Astrocyte of the cerebellum (primary cell): ENCODE measurements around the gene NFATC3.

Experiments
- DNase-seq: peaks from one replicate; pipeline ENCODE4 v3.0.0-alpha.2; 2011; ENCODE audit warnings: low read depth
- H3K4me3 ChIP-seq: 2 replicates; pipeline ENCODE4 v1.5.1; 2011; ENCODE audit warnings: mild to moderate bottlenecking, low read depth, low read length, moderate library complexity
- CTCF ChIP-seq: IDR thresholded peaks from 2 replicates; pipeline ENCODE4 v1.5.1; 2012; ENCODE audit warnings: low read length, low read depth, moderate library complexity, mild to moderate bottlenecking; ENCODE audit errors: missing control alignments
- in situ Hi-C: cut with HindIII; loops from 2 replicates; pipeline ENCODE4 v1.10.0; 2017; ENCODE audit warnings: low sequenced_read_pairs

The NFATC3 gene

GRCh38 chr16:68247400-68247799, 162.2 kb downstream of the NFATC3 start:
- H3K4me3 ChIP-seq = no peak overlapping the region
- no peak for DNase-seq
- TF ChIP-seq CTCF = no peak

GRCh38 chr16:68247932-68248331, 162.8 kb downstream of the NFATC3 start:
- in situ Hi-C loops = loop anchor here (5.0 kb wide), 1 partner anchor 84 kb away; no protein-coding TSS in a partner anchor
- DNase-seq = no peak
- TF ChIP-seq CTCF = no peak
- H3K4me3 ChIP-seq = no peak overlapping the region

More at GRCh38 chr16:68247400-68247799, 162.2 kb downstream of the NFATC3 start:
- in situ Hi-C loops = loop anchor here (5.0 kb wide), 1 partner anchor 85 kb away; no protein-coding TSS in a partner anchor

- no peak overlapping the region for H3K4me3 ChIP-seq
- no peak for DNase-seq
- in situ Hi-C loops = loop anchor here (5.0 kb wide), 1 partner anchor 83 kb away; no protein-coding TSS in a partner anchor
- no peak for TF ChIP-seq CTCF
Observed at GRCh38 chr16:68249371-68249770, 164.2 kb downstream of the NFATC3 start.

- in situ Hi-C loops = no loop called here
- no peak for TF ChIP-seq CTCF
- H3K4me3 ChIP-seq = no peak overlapping the region
- DNase-seq = no peak
Observed at GRCh38 chr16:68250951-68251350, 165.8 kb downstream of the NFATC3 start.

- in situ Hi-C loops = no loop called here
- no peak for TF ChIP-seq CTCF
- no peak overlapping the region for H3K4me3 ChIP-seq
- DNase-seq = no peak
Observed at GRCh38 chr16:68251832-68252231, 166.7 kb downstream of the NFATC3 start.

GRCh38 chr16:68252383-68252782, 167.2 kb downstream of the NFATC3 start:
- in situ Hi-C loops = no loop called here
- DNase-seq = no peak
- no peak overlapping the region for H3K4me3 ChIP-seq
- no peak for TF ChIP-seq CTCF

GRCh38 chr16:68253721-68254120, 168.6 kb downstream of the NFATC3 start:
- in situ Hi-C loops = no loop called here
- no peak for DNase-seq

More at GRCh38 chr16:68253721-68254120, 168.6 kb downstream of the NFATC3 start:
- no peak for TF ChIP-seq CTCF
- no peak overlapping the region for H3K4me3 ChIP-seq
